ENCODE data around the gene EFCAB8.

DNA sequence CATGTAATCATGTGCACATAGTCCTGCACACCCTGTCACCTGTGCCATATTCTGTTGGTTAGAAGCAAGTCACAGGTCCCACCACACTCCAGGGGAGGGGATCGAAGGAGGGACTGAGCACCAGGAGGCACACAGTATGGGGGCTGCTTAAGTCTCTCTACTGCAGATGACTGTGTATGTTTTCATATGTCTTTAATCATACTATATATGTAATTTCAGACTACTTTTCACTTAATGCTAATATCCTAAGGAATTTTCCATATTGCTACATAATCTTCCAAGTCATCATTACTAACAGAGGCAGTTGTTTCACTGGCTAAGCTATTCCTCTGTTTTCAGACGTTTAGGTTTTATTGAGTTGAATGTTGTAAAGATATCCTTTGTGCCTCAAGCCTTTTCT is 10.8 kb downstream of the EFCAB8 start:
- TF ChIP-seq ZNF565 (CRISPR knock-in tag; conservative IDR thresholded peaks at IDR 0.05; ENCODE audit: low read depth), result no peak
- TF ChIP-seq, protein P1, sequence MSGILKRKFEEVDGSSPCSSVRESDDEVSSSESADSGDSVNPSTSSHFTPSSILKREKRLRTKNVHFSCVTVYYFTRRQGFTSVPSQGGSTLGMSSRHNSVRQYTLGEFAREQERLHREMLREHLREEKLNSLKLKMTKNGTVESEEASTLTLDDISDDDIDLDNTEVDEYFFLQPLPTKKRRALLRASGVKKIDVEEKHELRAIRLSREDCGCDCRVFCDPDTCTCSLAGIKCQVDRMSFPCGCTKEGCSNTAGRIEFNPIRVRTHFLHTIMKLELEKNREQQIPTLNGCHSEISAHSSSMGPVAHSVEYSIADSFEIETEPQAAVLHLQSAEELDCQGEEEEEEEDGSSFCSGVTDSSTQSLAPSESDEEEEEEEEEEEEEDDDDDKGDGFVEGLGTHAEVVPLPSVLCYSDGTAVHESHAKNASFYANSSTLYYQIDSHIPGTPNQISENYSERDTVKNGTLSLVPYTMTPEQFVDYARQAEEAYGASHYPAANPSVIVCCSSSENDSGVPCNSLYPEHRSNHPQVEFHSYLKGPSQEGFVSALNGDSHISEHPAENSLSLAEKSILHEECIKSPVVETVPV (CRISPR knock-in tag; IDR thresholded peaks at IDR 0.05), result no peak

Measured in SK-N-SH treated with all-trans-retinoic acid at 6 μM for 48 hours (cell line).